HG02678 (cell line): Measurements from ENCODE around the gene CFAP119.
A peak's percentile ranks its signal among the peaks of the same experiment; 100 is the strongest.

Source experiments
- ATAC-seq: cut with Tn5 transposase; IDR thresholded peaks from one replicate; pipeline ENCODE4 v1.9.1; 2021; ENCODE audit warnings: mild to moderate bottlenecking, moderate library complexity; ENCODE audit not compliant: unreplicated experiment

Gene CFAP119

DNA sequence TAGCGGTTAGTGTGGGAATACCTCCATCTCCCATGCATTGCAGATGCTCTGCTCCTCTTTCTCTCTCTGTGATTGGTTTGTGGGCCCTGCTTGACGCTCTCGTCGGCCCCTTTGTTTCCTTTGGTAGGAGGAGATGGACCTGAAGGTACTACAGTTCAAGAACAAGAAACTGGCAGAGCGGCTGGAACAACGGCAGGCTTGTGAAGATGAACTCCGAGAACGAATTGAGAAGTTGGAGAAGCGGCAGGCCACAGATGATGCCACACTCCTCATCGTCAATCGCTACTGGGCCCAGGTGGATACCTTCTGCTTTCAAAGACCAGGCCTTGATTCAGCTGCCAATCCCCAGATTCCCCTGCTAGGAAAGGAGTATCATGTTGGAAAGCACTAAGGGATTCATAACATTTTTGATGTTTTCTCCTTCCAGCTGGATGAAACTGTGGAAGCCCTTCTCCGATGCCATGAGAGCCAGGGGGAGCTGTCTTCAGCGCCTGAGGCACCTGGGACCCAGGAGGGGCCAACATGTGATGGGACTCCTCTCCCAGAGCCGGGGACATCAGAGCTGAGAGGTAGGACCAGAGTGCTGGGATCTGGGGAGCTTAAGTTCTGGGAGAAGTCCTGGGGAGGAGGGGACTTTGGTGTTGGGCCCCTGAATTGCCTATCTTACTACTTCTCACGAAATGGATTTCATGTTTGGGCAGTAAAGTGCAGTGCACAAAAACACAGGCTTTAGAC lies 1.3 kb upstream of the CFAP119 start:
- no peak for ATAC-seq

DNA sequence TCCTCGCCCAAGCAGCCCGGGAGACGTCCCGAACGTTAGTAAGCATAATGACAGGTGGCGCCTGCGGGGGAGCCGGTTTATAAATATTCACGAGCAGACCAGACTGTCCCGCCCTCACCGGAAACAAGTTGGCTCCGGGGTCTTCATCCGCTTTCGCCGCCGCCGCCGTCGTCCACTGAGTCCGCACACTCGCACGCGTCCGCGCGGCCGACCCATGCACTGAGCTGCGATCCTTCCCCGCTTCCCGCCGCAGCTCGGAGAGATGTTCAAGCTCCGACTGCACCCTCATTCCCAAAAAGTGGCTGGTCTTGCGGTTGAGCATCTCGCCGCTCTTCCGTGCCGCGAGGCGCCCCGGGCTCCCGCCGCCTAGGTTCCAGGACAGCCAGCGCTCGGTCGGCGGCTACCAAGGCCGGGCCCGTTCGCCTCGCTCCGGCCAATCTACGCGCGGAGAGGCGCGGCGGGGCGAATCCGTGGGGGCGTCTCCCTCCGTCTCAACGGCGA lies 385 bp downstream of the CFAP119 start:
- ATAC-seq = peak; percentile 31

- ATAC-seq = no peak
These were observed 1.1 kb downstream of the CFAP119 start for GRCh38 chr16:30760577-30761426.

DNA sequence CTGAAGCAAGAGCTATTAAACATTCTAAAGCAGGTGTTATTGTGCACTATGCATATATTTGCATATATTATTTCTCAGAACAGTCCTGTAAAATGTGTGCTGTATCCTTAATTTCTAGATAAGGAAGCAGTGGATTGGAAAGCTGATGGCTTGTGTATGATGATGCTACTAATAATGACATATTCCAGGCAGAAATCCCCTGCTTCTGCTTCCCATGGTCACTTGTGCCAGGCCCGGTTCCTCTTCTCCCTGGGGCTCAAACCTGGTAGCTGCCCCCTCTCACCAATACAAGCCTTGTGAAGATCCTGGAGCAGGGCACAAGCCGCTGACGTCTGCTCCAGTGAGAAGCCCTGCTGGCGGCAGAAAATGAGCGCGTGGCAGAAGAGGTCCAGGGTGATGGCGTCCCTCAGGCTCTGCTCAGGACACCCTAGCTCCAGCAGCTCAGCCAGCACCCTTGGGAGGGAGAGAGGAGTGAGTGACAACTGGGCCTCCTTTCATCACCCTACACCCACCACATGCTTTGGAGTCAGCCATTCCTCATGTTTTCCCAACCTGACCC lies 1.8 kb downstream of the CFAP119 start:
- ATAC-seq = no peak

DNA sequence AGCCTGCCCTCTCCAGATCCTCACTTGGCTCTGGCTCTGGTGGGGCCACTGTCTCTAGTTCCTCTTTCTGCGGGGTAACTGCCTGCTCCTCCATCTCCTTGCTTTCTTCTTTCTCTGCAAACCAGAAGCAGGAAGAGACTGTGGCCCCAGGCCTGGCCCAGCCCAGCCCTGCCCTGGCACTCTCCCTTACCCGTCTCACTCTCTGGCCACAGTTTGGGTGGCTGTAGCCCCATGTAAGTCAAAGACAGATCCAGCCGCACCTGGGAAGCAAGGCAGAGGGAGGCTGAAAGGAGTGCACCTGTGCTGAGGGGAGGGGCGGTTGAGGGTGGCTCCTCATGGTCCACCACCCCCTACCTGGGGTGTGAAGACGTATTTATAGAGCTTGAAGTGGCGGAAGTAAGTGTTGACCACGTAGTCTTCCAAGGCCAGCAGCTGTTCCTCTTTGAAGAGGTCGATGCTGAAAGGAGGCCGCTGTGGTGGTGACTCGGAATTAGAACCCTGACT lies 2.8 kb downstream of the CFAP119 start:
- no peak for ATAC-seq

DNA sequence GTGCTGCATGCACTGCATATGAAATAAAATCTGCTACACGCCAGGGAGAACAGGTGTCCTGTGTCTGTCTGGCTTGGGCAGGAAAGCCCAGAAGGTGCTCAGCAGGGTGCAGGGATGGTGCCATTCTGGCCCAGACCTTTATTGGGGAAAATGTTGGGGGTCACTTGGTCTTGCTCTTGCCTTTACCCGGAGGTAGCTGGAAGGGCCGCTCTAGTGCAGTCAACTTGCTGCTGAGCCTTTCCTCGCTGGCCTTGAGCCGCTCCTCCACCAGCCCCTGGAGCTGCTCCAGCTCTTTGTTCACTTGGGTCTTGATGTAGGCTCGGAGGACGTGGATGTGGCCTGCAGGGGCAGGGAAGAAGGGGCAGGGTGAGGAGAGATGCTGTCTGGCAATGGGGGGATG lies 4.5 kb downstream of the CFAP119 start:
- no peak for ATAC-seq

DNA sequence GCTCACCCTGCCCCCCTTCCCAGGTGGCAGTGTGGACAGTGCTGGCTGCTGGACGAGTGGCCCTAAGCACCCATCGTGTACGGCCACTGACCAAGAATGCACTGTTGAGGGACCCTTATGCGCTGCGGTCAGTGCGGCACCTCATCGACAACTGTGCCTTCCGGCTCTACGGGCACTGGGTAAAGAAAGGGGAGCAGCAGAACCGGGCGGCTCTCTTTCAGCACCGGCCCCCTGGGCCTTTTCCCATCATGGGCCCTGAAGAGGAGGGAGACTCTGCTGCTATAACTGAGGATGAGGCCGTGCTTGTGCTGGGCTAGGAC lies 5.1 kb downstream of the CFAP119 start:
- ATAC-seq = no peak

GRCh38 chr16:30755955-30756780 lies 5.7 kb downstream of the CFAP119 start:
- ATAC-seq = no peak

DNA sequence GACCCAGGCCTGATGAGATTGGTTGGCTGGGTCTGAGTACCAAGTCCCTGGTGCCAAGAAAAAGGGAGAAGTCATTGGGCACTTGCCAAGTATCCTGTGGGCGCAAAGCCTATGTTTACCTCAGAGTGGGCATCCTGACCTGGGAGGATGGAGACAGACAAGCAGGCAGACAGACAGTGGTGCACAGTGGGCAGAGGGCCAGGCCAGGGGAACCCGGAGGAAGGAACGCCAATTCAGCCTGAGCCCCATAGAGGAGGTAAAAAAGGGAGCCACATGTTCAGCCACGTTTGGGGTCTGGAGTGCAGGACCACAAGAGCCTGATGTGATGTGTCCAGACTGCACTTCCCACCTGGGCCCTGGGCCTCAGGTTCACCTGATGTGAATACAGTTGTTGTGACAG lies 8.3 kb downstream of the CFAP119 start:
- no peak for ATAC-seq

- ATAC-seq = no peak
These were observed 10.9 kb downstream of the CFAP119 start for GRCh38 chr16:30750876-30751465.

GRCh38 chr16:30750201-30750600 lies 11.7 kb downstream of the CFAP119 start:
- no peak for ATAC-seq

- ATAC-seq = no peak
These were observed 13.0 kb downstream of the CFAP119 start for GRCh38 chr16:30748634-30749445.

DNA sequence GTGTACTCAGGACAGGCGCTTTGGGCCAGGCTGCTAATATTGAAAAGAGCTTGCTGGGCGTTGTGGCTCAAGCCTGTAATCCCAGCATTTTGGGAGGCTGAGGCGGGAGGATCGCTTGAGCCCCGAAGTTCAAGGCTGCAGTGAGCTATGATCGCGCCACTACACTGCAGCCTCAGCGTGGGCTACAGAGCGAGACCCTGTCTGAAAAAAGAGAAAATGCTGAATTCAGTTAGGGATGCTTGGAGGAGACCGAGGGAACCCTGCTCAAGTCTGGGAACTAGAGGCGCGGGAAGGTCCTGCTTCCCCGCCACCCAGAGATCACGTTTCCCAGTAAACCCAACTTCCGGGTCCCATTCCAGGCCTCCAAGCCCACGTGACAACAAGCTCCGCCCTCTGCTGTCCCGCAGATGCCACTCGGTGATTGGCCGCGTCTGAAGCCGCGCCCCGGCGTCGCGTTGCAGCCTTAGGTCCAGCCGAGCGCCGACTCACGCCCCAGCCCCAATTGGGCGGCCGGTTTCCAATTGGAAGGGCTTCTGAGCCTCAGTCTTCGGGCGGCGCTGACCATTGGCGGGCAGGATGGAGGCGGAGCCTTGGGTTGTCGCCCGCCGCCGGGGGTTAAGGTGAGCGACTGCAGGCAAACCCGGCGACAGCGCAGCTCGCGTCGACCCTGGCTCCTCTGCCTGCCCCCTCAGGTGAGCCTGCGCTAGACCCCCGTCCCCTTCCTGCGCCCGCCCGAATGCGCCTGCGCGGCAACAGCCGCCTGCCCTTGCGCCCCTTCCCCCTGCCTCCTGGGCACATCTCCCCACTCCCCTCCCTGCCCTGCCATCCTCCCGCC lies 13.8 kb downstream of the CFAP119 start, which contains the start of gene PHKG2:
Gene PHKG2, plus strand, starts transcription at position 627 of the 835 bp plus-strand sequence. CDS start 396 bp downstream, outside the sequence.
- ATAC-seq = peak; percentile 98

DNA sequence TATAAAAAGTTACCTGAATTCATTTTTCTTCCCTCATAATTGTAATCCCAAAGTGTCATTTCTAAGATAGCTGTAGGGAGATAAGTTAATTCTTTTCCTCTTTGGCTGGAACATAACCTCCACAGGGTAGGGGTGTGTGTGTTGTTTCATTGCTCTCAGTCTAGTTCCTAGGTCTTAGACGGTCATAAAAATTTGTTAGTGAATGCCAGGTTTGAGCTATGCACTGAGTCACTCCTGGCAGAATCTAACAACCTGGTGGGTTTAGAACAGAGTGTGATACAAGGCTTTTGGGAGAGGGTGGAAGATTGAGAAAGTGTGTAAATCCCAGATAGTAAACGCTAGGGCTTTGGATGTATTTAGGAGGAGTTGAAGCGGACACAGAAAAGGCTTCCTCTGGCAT lies 14.5 kb downstream of the CFAP119 start:
- ATAC-seq = no peak

GRCh38 chr16:30746638-30747175 lies 15.2 kb downstream of the CFAP119 start:
- ATAC-seq = no peak

- no peak for ATAC-seq
These were observed 16.8 kb downstream of the CFAP119 start for GRCh38 chr16:30745082-30745481.

- no peak for ATAC-seq
These were observed 17.7 kb downstream of the CFAP119 start for GRCh38 chr16:30744183-30744582.

DNA sequence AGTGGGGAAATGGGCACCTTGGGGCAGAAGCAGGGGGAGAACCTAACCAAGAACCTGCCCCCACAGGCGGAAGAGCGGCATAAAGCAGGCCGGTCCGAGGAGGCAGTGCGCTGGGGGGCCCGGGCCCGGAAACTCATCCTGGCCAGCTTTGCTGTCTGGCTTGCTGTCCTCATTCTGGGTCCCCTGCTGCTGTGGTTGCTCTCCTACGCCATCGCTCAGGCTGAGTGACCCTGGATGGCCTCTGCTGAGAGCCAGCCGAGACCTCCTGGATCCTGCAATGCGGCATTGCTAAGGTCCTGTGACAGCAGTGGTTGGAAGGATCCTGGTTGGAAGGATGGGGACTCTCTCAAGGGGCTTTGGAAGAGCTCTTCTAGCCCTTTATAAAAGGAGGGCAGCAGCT lies 18.1 kb downstream of the CFAP119 start:
- no peak for ATAC-seq
